Spleen (tissue), 7 donors: ENCODE data around the gene LYZL2.
"Not testable (repeated sequence)": the region's sequence is repeated elsewhere in the genome, so short reads cannot be mapped to it uniquely, and the experiment has no call there.

Experiments
- CTCF ChIP-seq, 11 experiments: fragments of 200-600 bp in 7 of 11; fragments of 450-650 bp in 4 of 11; sonication (generic) in 4 of 11; IDR thresholded peaks in 8 of 11; conservative IDR thresholded peaks in 3 of 11; 1 replicate in 7 of 11; 2 replicates in 4 of 11; pipeline versions ENCODE4 v1.4.0 to v1.8.0; 2016 to 2021; ENCODE audit warnings: antibody characterized with exemption in 11 of 11, inconsistent platforms in 4 of 11, mild to moderate bottlenecking in 1 of 11
- POLR2AphosphoS5 ChIP-seq, 3 donors: sonication (generic); formaldehyde crosslinking; IDR thresholded peaks; one replicate each; pipeline ENCODE4 v1.5.1; 2017; ENCODE audit warnings: antibody characterized with exemption in 3 of 3
- donor health status: DM: no; HTN: no; CAD: no; lungs with moderate emphysema.
- donor health status: DM: no; HTN: no; CAD: no.
- donor health status: DM: no; HTN: no; CAD: no.

GRCh38 chr10:30644408-30644861, 14.9 kb upstream of the LYZL2 start:
- TF ChIP-seq POLR2AphosphoS5 (IDR thresholded peaks at IDR 0.05), result peak in 1 of 3 donors; percentile 32
- not testable (repeated sequence) for TF ChIP-seq CTCF (IDR thresholded peaks at IDR 0.05 in 8 of 11, conservative IDR thresholded peaks at IDR 0.05 in 3 of 11)
